HG02981 (cell line): ENCODE results near the gene CD81.

Experiments
- ATAC-seq: cut with Tn5 transposase; IDR thresholded peaks from one replicate; pipeline ENCODE4 v1.9.1; 2021; ENCODE audit warnings: mild to moderate bottlenecking, moderate library complexity; ENCODE audit not compliant: unreplicated experiment

The CD81 gene

GRCh38 chr11:2400762-2401435 lies 23.8 kb downstream of the CD81 start:
- no peak for ATAC-seq

GRCh38 chr11:2401436-2401984 lies 24.4 kb downstream of the CD81 start:
- ATAC-seq: no peak

- ATAC-seq: no peak
Observed at GRCh38 chr11:2402106-2402505, 25.0 kb downstream of the CD81 start.

GRCh38 chr11:2402890-2403645 lies 26.0 kb downstream of the CD81 start:
- ATAC-seq: no peak

- ATAC-seq: no peak
Observed at GRCh38 chr11:2404735-2405196, 27.7 kb downstream of the CD81 start.

GRCh38 chr11:2406451-2406850 lies 29.3 kb downstream of the CD81 start:
- ATAC-seq: no peak

GRCh38 chr11:2406878-2407410 lies 29.8 kb downstream of the CD81 start:
- ATAC-seq: no peak

- no peak for ATAC-seq
Observed at GRCh38 chr11:2408671-2409070, 31.6 kb downstream of the CD81 start.

- no peak for ATAC-seq
Observed at GRCh38 chr11:2409126-2409525, 32.0 kb downstream of the CD81 start.

GRCh38 chr11:2409611-2410468 lies 32.7 kb downstream of the CD81 start:
- ATAC-seq: no peak

GRCh38 chr11:2410616-2411015 lies 33.5 kb downstream of the CD81 start:
- no peak for ATAC-seq

GRCh38 chr11:2411446-2412305 lies 34.6 kb downstream of the CD81 start:
- ATAC-seq: no peak

- ATAC-seq: no peak
Observed at GRCh38 chr11:2412323-2412722, 35.2 kb downstream of the CD81 start.

GRCh38 chr11:2413742-2414579 lies 36.9 kb downstream of the CD81 start:
- no peak for ATAC-seq

GRCh38 chr11:2414616-2415015 lies 37.5 kb downstream of the CD81 start:
- ATAC-seq: no peak

- no peak for ATAC-seq
Observed at GRCh38 chr11:2415171-2415570, 38.1 kb downstream of the CD81 start.

GRCh38 chr11:2415601-2416380 lies 38.7 kb downstream of the CD81 start:
- ATAC-seq: no peak

GRCh38 chr11:2416765-2417164 lies 39.7 kb downstream of the CD81 start:
- ATAC-seq: no peak
